Spleen (tissue), 7 donors: ENCODE measurements around the gene ZNF804B.

ENCODE experiments used
- POLR2A ChIP-seq, 3 donors: fragments of 450-650 bp; IDR thresholded peaks; one replicate each; pipeline ENCODE4 v1.5.1; 2017; ENCODE audit warnings: antibody characterized with exemption in 3 of 3, mild to moderate bottlenecking in 1 of 3
- TF ChIP-seq, protein P1 (sequence below), 11 experiments: fragments of 200-600 bp in 7 of 11; fragments of 450-650 bp in 4 of 11; sonication (generic) in 4 of 11; IDR thresholded peaks in 8 of 11; conservative IDR thresholded peaks in 3 of 11; 1 replicate in 7 of 11; 2 replicates in 4 of 11; pipeline versions ENCODE4 v1.4.0 to v1.8.0; 2016 to 2021; ENCODE audit warnings: antibody characterized with exemption in 11 of 11, inconsistent platforms in 4 of 11, mild to moderate bottlenecking in 1 of 11
- donor health status: DM: no; HTN: no; CAD: no; lungs with moderate emphysema.
- donor health status: DM: no; HTN: no; CAD: no.
- donor health status: DM: no; HTN: no; CAD: no.

- TF ChIP-seq, protein P1, sequence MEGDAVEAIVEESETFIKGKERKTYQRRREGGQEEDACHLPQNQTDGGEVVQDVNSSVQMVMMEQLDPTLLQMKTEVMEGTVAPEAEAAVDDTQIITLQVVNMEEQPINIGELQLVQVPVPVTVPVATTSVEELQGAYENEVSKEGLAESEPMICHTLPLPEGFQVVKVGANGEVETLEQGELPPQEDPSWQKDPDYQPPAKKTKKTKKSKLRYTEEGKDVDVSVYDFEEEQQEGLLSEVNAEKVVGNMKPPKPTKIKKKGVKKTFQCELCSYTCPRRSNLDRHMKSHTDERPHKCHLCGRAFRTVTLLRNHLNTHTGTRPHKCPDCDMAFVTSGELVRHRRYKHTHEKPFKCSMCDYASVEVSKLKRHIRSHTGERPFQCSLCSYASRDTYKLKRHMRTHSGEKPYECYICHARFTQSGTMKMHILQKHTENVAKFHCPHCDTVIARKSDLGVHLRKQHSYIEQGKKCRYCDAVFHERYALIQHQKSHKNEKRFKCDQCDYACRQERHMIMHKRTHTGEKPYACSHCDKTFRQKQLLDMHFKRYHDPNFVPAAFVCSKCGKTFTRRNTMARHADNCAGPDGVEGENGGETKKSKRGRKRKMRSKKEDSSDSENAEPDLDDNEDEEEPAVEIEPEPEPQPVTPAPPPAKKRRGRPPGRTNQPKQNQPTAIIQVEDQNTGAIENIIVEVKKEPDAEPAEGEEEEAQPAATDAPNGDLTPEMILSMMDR (IDR thresholded peaks at IDR 0.05 in 8 of 11, conservative IDR thresholded peaks at IDR 0.05 in 3 of 11), result peak in 7 of 11 experiments; percentile 12 to 53 (median 35)
- TF ChIP-seq POLR2A (IDR thresholded peaks at IDR 0.05), result no peak
Observed at GRCh38 chr7:88789480-88790064, 30.1 kb downstream of the ZNF804B start.
